GM12872 (cell line): ENCODE results near the gene ZBTB32.

Experiments used
- CTCF ChIP-seq: IDR thresholded peaks from 3 replicates; pipeline ENCODE4 v1.5.1; 2011; ENCODE audit warnings: low read depth, mild to moderate bottlenecking, low read length, moderate library complexity; ENCODE audit not compliant: insufficient read depth

The ZBTB32 gene

GRCh38 chr19:35759697-35760096, 55.3 kb downstream of the ZBTB32 start:
- no peak for TF ChIP-seq CTCF

- TF ChIP-seq CTCF: no peak
Observed at GRCh38 chr19:35760711-35761349, 56.5 kb downstream of the ZBTB32 start.

GRCh38 chr19:35764432-35765315, 60.3 kb downstream of the ZBTB32 start:
- no peak for TF ChIP-seq CTCF
